Gastroesophageal sphincter (tissue), 4 donors: Measurements from ENCODE around the gene SHISA9. TPM values are rescaled to one million over a fixed set of nuclear protein-coding genes. Genes with fewer than 3 reads are reported as not detected.

ENCODE experiments used
- ATAC-seq: fragments of 150-250 bp; one replicate; pipeline ENCODE4 v1.9.1; 2016; ENCODE audit warnings: mild to moderate bottlenecking, moderate library complexity
- H3K27ac ChIP-seq, 4 donors: fragments of 200-600 bp; sonication (generic) in 3 of 4; 1 replicate in 3 of 4; 2 replicates in 1 of 4; pipeline ENCODE4 v1.5.1; 2016 to 2019
- H3K27me3 ChIP-seq: fragments of 200-600 bp; sonication (generic); one replicate; pipeline ENCODE4 v1.5.1; 2019
- H3K36me3 ChIP-seq, 2 donors: fragments of 200-600 bp; sonication (generic); one replicate each; pipeline ENCODE4 v1.5.1; 2019; ENCODE audit warnings: control low read depth in 1 of 2
- H3K4me1 ChIP-seq, 3 donors: fragments of 200-600 bp; sonication (generic); 1 replicate in 2 of 3; 2 replicates in 1 of 3; pipeline ENCODE4 v1.5.1; 2016 to 2019; ENCODE audit warnings: control low read depth in 2 of 3
- H3K4me3 ChIP-seq, 2 donors: fragments of 200-600 bp; sonication (generic); one replicate each; pipeline ENCODE4 v1.5.1; 2019; ENCODE audit warnings: mild to moderate bottlenecking in 1 of 2, moderate library complexity in 1 of 2
- H3K9me3 ChIP-seq, 3 donors: fragments of 200-600 bp; sonication (generic); one replicate each; pipeline ENCODE4 v1.5.1; 2017 to 2019; ENCODE audit warnings: control low read depth in 2 of 3
- CTCF ChIP-seq, 4 experiments: fragments of 200-600 bp in 2 of 4; fragments of 450-650 bp in 2 of 4; sonication (generic) in 1 of 4; IDR thresholded peaks; one replicate each; pipeline ENCODE4 v1.5.1; 2017 to 2019; ENCODE audit warnings: antibody characterized with exemption in 4 of 4, mild to moderate bottlenecking in 2 of 4, moderate library complexity in 2 of 4
- EP300 ChIP-seq: sonication (generic); formaldehyde crosslinking; IDR thresholded peaks from one replicate; pipeline ENCODE4 v1.6.1; 2017; ENCODE audit warnings: antibody characterized with exemption, mild to moderate bottlenecking
- POLR2A ChIP-seq, 2 donors: fragments of 450-650 bp; IDR thresholded peaks; one replicate each; pipeline ENCODE4 v1.6.1; 2017; ENCODE audit warnings: antibody characterized with exemption in 2 of 2, mild to moderate bottlenecking in 2 of 2, moderate library complexity in 1 of 2
- POLR2AphosphoS5 ChIP-seq: sonication (generic); formaldehyde crosslinking; IDR thresholded peaks from one replicate; pipeline ENCODE4 v1.6.1; 2017; ENCODE audit warnings: antibody characterized with exemption
- WGBS, 2 donors: methylation state at CpG; one replicate each; pipeline ENCODE4 v1.1.5; 2018; ENCODE audit warnings: low coverage in 1 of 2; 5-methylcytosine and 5-hydroxymethylcytosine counted together
- total RNA-seq, 4 donors: library from RNA; depleted of rRNA; stranded (reverse); fragments of >200 nt; gene quantifications; one replicate each; pipeline ENCODE4 v1.1.0, GENCODE V29; 2016

SHISA9 gene
- total RNA-seq, 4 donors from 2014 or later = 1.1 to 12.6 (median 4.9) TPM

DNA sequence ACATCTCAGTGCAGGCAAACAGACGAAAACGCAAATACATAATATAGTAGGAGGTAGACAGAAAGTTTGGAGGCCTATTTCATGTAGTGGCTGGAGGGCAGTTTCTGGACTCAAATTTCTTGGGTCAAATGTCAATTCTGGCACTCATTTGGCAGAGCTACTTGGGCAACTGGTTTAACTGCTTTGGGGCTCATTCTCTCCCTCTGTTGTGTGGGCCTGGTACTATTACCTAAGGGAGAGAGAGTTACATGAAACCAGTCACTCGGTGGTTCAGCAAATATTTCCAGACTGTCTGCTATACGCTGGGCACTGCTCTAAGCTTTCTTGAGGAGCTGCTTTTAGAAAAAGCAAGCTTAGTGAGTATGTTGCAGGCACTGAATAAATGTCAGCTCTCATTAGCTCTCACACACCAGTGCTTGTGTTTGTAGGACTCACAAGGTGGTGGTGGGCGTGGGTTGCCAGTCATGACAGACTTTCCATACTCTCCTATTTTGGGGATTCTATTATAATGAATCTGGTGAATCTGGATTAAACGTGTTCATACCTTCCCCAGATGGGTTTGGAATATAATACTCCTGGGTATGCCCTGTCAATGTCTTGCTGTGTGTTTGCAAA lies 1.8 kb upstream of the SHISA9 start:
- WGBS, 2 donors = 52 to 80% methylated on average over 1 to 6 of the region's 6 CpGs
- H3K27me3 ChIP-seq = peaks cover 79% of the 10 kb centered on the region

DNA sequence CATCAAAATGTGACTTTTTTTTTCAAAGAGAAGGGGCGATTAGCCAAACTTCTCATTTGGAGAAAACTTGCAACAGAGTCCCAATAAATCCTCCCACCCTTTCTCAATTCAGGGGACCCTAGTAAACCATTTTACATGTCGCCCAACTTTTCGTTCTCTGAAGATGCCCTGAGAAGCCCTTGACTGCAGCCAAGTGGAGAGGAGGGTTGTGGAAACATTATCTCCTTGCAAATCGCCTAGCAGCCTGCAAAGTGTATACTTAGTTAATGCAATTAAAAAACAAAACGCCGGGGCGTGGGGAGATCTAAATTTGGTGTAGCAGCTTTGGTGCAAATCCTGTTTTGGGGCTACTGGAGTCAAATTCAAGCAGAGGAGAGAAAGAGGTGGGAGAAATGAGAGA lies 1.2 kb upstream of the SHISA9 start:
- no peak overlapping the region for H3K4me3 ChIP-seq
- peaks cover 84% of the 10 kb centered on the region for H3K27me3 ChIP-seq

More for the DNA sequence above, 1.8 kb upstream of the SHISA9 start:
- TF ChIP-seq POLR2A (IDR thresholded peaks at IDR 0.05) (no peak), EP300 (no peak), CTCF (IDR thresholded peaks at IDR 0.05) (no peak), POLR2AphosphoS5 (no peak)
- ATAC-seq = no peak
- no peak overlapping the region for H3K27ac ChIP-seq
- H3K36me3 ChIP-seq = no peaks in the 10 kb centered on the region
- H3K4me3 ChIP-seq = no peak overlapping the region
- peaks cover 0 to 35% (median 9%) of the 10 kb centered on the region in 3 donors for H3K4me1 ChIP-seq
- H3K9me3 ChIP-seq = no peaks in the 10 kb centered on the region

DNA sequence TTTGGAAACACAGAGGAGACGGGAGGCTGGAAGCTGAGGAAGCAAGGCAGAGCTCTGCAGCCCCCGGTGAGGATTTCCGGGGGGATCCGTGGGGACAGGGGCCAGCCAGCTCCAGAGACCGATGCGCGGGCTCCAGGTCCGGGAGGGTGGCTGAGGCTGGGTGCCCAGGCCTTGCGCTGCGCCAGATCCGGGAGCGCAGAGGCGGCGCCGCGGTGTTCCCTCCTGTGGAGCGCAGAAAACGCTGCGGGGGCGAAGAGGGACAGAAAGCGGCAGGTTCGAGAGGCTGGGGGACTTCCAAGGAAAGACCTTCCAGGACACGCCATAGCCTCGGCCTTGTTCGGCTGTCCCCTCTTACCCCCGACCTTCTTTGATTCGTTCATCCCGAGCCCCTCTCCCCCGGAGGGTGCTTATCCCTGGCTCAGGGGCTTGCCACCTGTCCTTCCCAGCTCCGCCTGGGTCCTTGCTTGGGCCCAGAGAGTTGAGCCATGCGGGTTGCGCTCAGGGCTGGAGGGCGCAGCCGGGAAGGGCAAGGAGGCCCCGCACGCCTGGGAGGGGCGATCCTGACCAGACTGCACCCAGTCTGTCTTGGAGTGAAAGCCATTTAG lies 697 bp upstream of the SHISA9 start:
- TF ChIP-seq CTCF (IDR thresholded peaks at IDR 0.05) = no peak
- no peak for TF ChIP-seq EP300
- TF ChIP-seq POLR2AphosphoS5 = no peak
- TF ChIP-seq POLR2A (IDR thresholded peaks at IDR 0.05) = no peak
- peaks cover 89% of the 10 kb centered on the region for H3K27me3 ChIP-seq
- H3K9me3 ChIP-seq = no peaks in the 10 kb centered on the region
- no peaks in the 10 kb centered on the region for H3K36me3 ChIP-seq
- H3K4me1 ChIP-seq = peaks cover 0 to 35% (median 9%) of the 10 kb centered on the region in 3 donors
- 0% methylated on average over 12 of the region's 37 CpGs; no CpG with 5 or more reads in 1 of the 2 donors for WGBS, 2 donors
- ATAC-seq = no peak
- peak overlapping the region in 1 of 2 donors; percentile 54 for H3K4me3 ChIP-seq
- H3K27ac ChIP-seq = no peak overlapping the region

More for the DNA sequence above, 1.2 kb upstream of the SHISA9 start:
- no peak for ATAC-seq
- peaks cover 0 to 35% (median 9%) of the 10 kb centered on the region in 3 donors for H3K4me1 ChIP-seq
- H3K9me3 ChIP-seq = no peaks in the 10 kb centered on the region
- TF ChIP-seq POLR2AphosphoS5 = no peak
- TF ChIP-seq EP300 = no peak
- TF ChIP-seq POLR2A (IDR thresholded peaks at IDR 0.05) = no peak
- no peak for TF ChIP-seq CTCF (IDR thresholded peaks at IDR 0.05)
- WGBS, 2 donors = 19 to 47% methylated on average over 4 to 7 of the region's 7 CpGs
- H3K36me3 ChIP-seq = no peaks in the 10 kb centered on the region
- H3K27ac ChIP-seq = no peak overlapping the region

DNA sequence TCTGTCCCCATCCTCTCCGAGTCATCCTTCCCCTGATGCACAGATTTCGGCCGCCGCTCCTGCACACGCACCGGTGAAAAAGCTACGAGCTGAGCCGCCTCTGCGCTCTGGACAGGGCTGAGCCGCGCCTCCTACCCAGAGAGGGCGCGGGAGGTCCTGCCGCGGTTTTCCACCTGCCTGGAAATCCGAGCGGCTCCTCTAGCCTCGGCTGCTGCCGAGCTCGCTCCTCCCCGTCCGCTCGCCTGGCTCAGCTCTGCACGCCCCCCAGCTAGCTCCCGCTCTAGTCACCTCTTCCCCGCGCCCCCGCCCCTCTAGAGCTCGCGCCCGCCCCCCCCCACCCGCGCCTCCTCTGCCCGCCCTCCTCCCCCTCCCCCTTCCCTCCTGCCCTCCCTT lies 198 bp upstream of the SHISA9 start:
- Histone ChIP-seq H3K27ac (no peak overlapping the region), H3K4me3 (peak overlapping the region in 1 of 2 donors; percentile 54), H3K9me3 (no peaks in the 10 kb centered on the region), H3K27me3 (peaks cover 92% of the 10 kb centered on the region), H3K4me1 (peaks cover 0 to 35% (median 9%) of the 10 kb centered on the region in 3 donors), H3K36me3 (no peaks in the 10 kb centered on the region)
- TF ChIP-seq CTCF (IDR thresholded peaks at IDR 0.05) = no peak
- no peak for TF ChIP-seq POLR2A (IDR thresholded peaks at IDR 0.05)
- TF ChIP-seq EP300 = no peak
- no peak for TF ChIP-seq POLR2AphosphoS5
- 0% methylated on average over 1 to 10 of the region's 34 CpGs for WGBS, 2 donors
- no peak for ATAC-seq
